IMR-90 (cell line): ENCODE data around the gene SPRED2. TPM values are rescaled to one million over a fixed set of nuclear protein-coding genes. Genes with fewer than 3 reads are reported as not detected.

Experiments used
- ATAC-seq: fragments of 200-7000 bp; cut with Tn5 transposase; 2 replicates; pipeline ENCODE4 v1.9.1; 2020; ENCODE audit warnings: low read depth, mild to moderate bottlenecking, moderate library complexity
- BruUV-seq: library from RNA; stranded (reverse); fragments of 400-500 nt; replicated peaks from 2 replicates; lab custom pipeline; 2021; lab: Mats Ljungman, UMichigan
- CTCF ChIA-PET: fragments of 300-600 bp; formaldehyde crosslinking; extraction: SDS; loops from one replicate; lab custom pipeline; 2021; ENCODE audit warnings: antibody characterized with exemption; lab: Yijun Ruan, JAX
- POLR2A ChIA-PET: fragments of 300-600 bp; sonication (Branson Sonifier 250); formaldehyde crosslinking; loops from one replicate; lab custom pipeline; 2022; ENCODE audit warnings: antibody characterized with exemption; ENCODE audit not compliant: unreplicated experiment; lab: Charles Lee
- DNase-seq: peaks from one replicate; pipeline ENCODE4 v3.0.0; 2013
- H2AFZ ChIP-seq: replicated peaks from 2 replicates; pipeline ENCODE3; 2013; ENCODE audit warnings: low read length, mild to moderate bottlenecking; ENCODE audit not compliant: poor library complexity
- H2AK5ac ChIP-seq: 2 replicates; pipeline ENCODE4 v1.6.1; 2013; ENCODE audit warnings: low read depth, low read length, inconsistent platforms
- H2AK9ac ChIP-seq: replicated peaks from 2 replicates; pipeline ENCODE3; 2013; ENCODE audit warnings: mild to moderate bottlenecking, low read depth, low read length, moderate library complexity; ENCODE audit not compliant: poor library complexity
- H2BK120ac ChIP-seq: 2 replicates; pipeline ENCODE4 v1.6.1; 2013; ENCODE audit warnings: low read depth, low read length, inconsistent platforms
- H2BK15ac ChIP-seq: 3 replicates; pipeline ENCODE4 v1.6.1; 2013; ENCODE audit warnings: low read depth, low read length, inconsistent platforms
- H2BK20ac ChIP-seq: 2 replicates; pipeline ENCODE4 v1.6.1; 2013; ENCODE audit warnings: low read depth, mild to moderate bottlenecking, inconsistent platforms, low read length, moderate library complexity
- H2BK5ac ChIP-seq: 2 replicates; pipeline ENCODE4 v1.6.1; 2013; ENCODE audit warnings: mild to moderate bottlenecking, low read depth, low read length, inconsistent platforms; ENCODE audit not compliant: poor library complexity, severe bottlenecking
- H3K14ac ChIP-seq: replicated peaks from 2 replicates; pipeline ENCODE4 v1.6.1; 2013; ENCODE audit warnings: low read depth, low read length, inconsistent platforms
- H3K18ac ChIP-seq: 2 replicates; pipeline ENCODE4 v1.6.1; 2013; ENCODE audit warnings: low read depth, low read length, control low read depth
- H3K23ac ChIP-seq: 2 replicates; pipeline ENCODE4 v1.6.1; 2013; ENCODE audit warnings: low read depth, low read length, inconsistent platforms
- H3K27ac ChIP-seq: 2 replicates; pipeline ENCODE4 v1.5.1; 2013; ENCODE audit warnings: mild to moderate bottlenecking, control low read depth, low read length; ENCODE audit not compliant: insufficient read depth
- H3K27me3 ChIP-seq: 2 replicates; pipeline ENCODE4 v1.6.1; 2013; ENCODE audit warnings: low read length; ENCODE audit not compliant: control insufficient read depth, insufficient read depth
- H3K36me3 ChIP-seq: 2 replicates; pipeline ENCODE4 v1.6.1; 2013; ENCODE audit warnings: low read length, mixed read lengths; ENCODE audit not compliant: control insufficient read depth, insufficient read depth
- H3K4ac ChIP-seq: 2 replicates; pipeline ENCODE4 v1.6.1; 2013; ENCODE audit warnings: low read depth, low read length, inconsistent platforms
- H3K4me1 ChIP-seq: 2 replicates; pipeline ENCODE4 v1.6.1; 2013; ENCODE audit warnings: low read length, mixed read lengths; ENCODE audit not compliant: control insufficient read depth, insufficient read depth
- H3K4me2 ChIP-seq: 2 replicates; pipeline ENCODE4 v1.6.1; 2013; ENCODE audit warnings: low read depth, mild to moderate bottlenecking, control low read depth, low read length, moderate library complexity
- H3K4me3 ChIP-seq: 2 replicates; pipeline ENCODE4 v1.5.1; 2013; ENCODE audit warnings: low read depth, mild to moderate bottlenecking, control low read depth, low read length, moderate library complexity; ENCODE audit not compliant: insufficient read depth
- H3K56ac ChIP-seq: 2 replicates; pipeline ENCODE4 v1.6.1; 2013; ENCODE audit warnings: low read length, inconsistent platforms; ENCODE audit not compliant: insufficient read depth; ENCODE audit errors: extremely low read depth
- H3K79me1 ChIP-seq, 2 experiments: 2 replicates each; pipeline ENCODE4 v1.6.1; 2013; ENCODE audit warnings: low read length in 2 of 2, inconsistent platforms in 1 of 2, low read depth in 1 of 2
- H3K9ac ChIP-seq: 2 replicates; pipeline ENCODE4 v1.6.1; 2013; ENCODE audit warnings: low read depth, low read length, control low read depth
- H3K9me1 ChIP-seq: 2 replicates; pipeline ENCODE4 v1.6.1; 2013; ENCODE audit warnings: low read length, inconsistent platforms; ENCODE audit not compliant: insufficient read depth
- H3K9me3 ChIP-seq: 2 replicates; pipeline ENCODE4 v1.6.1; 2013; ENCODE audit warnings: low read length; ENCODE audit not compliant: control insufficient read depth, insufficient read depth
- H4K20me1 ChIP-seq: 2 replicates; pipeline ENCODE4 v1.6.1; 2013; ENCODE audit warnings: low read length, inconsistent platforms; ENCODE audit not compliant: insufficient read depth
- H4K5ac ChIP-seq: 2 replicates; pipeline ENCODE4 v1.6.1; 2013; ENCODE audit warnings: mild to moderate bottlenecking, low read depth, low read length, control low read depth
- H4K8ac ChIP-seq, 2 experiments: 2 replicates each; pipeline ENCODE4 v1.6.1; 2013; ENCODE audit warnings: low read depth in 2 of 2, low read length in 2 of 2, control low read depth in 1 of 2, inconsistent platforms in 1 of 2
- H4K91ac ChIP-seq: 2 replicates; pipeline ENCODE4 v1.6.1; 2013; ENCODE audit warnings: low read depth, low read length, inconsistent platforms; ENCODE audit not compliant: insufficient read depth
- CEBPB ChIP-seq: IDR thresholded peaks from 2 replicates; pipeline ENCODE4 v1.6.1; 2012; ENCODE audit warnings: low read depth, low read length, improper control_type of control experiment
- CTCF ChIP-seq: conservative IDR thresholded peaks from 2 replicates; pipeline ENCODE4 v1.5.1; 2012; ENCODE audit warnings: mild to moderate bottlenecking, low read depth, low read length, improper control_type of control experiment
- MAFK ChIP-seq: IDR thresholded peaks from 2 replicates; pipeline ENCODE4 v1.6.1; 2012; ENCODE audit warnings: low read depth, low read length, improper control_type of control experiment
- MAZ ChIP-seq: IDR thresholded peaks from 2 replicates; pipeline ENCODE4 v1.6.1; 2012; ENCODE audit warnings: low read depth, mild to moderate bottlenecking, low read length, improper control_type of control experiment, moderate library complexity, borderline replicate concordance
- MXI1 ChIP-seq: IDR thresholded peaks from 2 replicates; pipeline ENCODE4 v1.6.1; 2012; ENCODE audit warnings: low read depth, mild to moderate bottlenecking, low read length, moderate library complexity, borderline replicate concordance
- NFE2L2 ChIP-seq: fragments of 150-350 bp; IDR thresholded peaks from 2 replicates; pipeline ENCODE4 v1.6.1; 2016; ENCODE audit warnings: low read depth, mild to moderate bottlenecking, low read length
- RFX5 ChIP-seq: IDR thresholded peaks from 2 replicates; pipeline ENCODE4 v1.8.0; 2012; ENCODE audit warnings: low read depth, mild to moderate bottlenecking, low read length, moderate library complexity
- WGBS, 2 experiments: methylation state at CpG; one replicate each; pipeline versions ENCODE4 v1.1.5 to v1.1.7; 2013; ENCODE audit warnings: missing lambda C conversion rate in 2 of 2; ENCODE audit not compliant: insufficient read length in 1 of 2; ENCODE audit errors: extremely low coverage in 2 of 2; 5-methylcytosine and 5-hydroxymethylcytosine counted together
- dilution Hi-C: fragments of 300-500 bp; cut with HindIII; formaldehyde crosslinking; loops from one replicate; pipeline ENCODE4 v1.14.3; 2018; ENCODE audit warnings: low sequenced_read_pairs; ENCODE audit not compliant: unreplicated experiment
- in situ Hi-C: fragments of 300-500 bp; cut with MboI; formaldehyde crosslinking; loops from 3 replicates; pipeline ENCODE4 v1.14.3; 2019; ENCODE audit warnings: low sequenced_read_pairs, inconsistent platforms, mixed read lengths
- intact Hi-C: fragments of 100-400 bp; cut with micrococcal nuclease; formaldehyde crosslinking; loops from 2 replicates; pipeline ENCODE4 v1.10.0; 2022
- polyA plus RNA-seq, 3 experiments: library from polyadenylated mRNA; depleted of rRNA; stranded (reverse); fragments of >200 nt; gene quantifications; 2 replicates each; pipeline ENCODE4 v1.2.3, GENCODE V29; 2012; ENCODE audit warnings: low replicate concordance in 1 of 3
- total RNA-seq: library from RNA; depleted of rRNA; stranded (reverse); fragments of >200 nt; gene quantifications from 2 replicates; pipeline ENCODE4 v1.2.3, GENCODE V29; 2012
- TF ChIP-seq, protein P1 (sequence below): fragments of 150-350 bp; IDR thresholded peaks from 2 replicates; pipeline ENCODE4 v1.6.1; 2016; ENCODE audit warnings: low read depth, mild to moderate bottlenecking, low read length, moderate library complexity, borderline replicate concordance
- TF ChIP-seq, protein P2 (sequence below): fragments of 150-350 bp; IDR thresholded peaks from 2 replicates; pipeline ENCODE4 v1.6.1; 2017; ENCODE audit warnings: mild to moderate bottlenecking, antibody characterized with exemption, low read length, low read depth

SPRED2 gene
- total and polyA plus RNA-seq, 2 of the 4 experiments (the other 2 are of a cell fraction) = 4.8 to 18.7 TPM

DNA sequence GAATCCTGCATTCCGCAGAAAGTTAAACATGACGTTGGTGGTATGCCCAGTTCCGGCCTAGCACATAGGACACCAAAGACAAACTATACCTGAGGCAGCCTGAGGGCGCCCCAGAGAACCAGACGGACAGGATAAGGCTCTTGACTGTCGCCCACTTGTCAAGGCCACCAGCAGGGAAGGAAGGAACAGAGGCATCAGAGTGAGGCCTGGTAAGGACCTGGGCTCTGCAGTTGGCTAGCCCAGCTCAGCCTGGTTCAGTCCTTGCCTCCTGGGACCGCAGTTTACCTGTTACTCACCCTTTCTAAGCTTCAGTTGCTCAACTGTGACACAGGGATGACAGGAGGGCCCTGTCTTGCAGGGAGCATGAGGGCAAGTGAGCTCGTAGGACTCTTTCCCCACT, 122.7 kb downstream of the SPRED2 start:
- H3K9me3 ChIP-seq = no peaks in the 10 kb centered on the region
- H3K27me3 ChIP-seq = no peaks in the 10 kb centered on the region
- ChIA-PET POLR2A (no interaction called here), CTCF (no interaction called here)
- no peak overlapping the region for H3K4me3 ChIP-seq
- no peak overlapping the region for H3K14ac ChIP-seq
- 92% methylated on average over 5 of the region's 8 CpGs; no CpG with 5 or more reads in 1 of the 2 experiments for WGBS, 2 experiments
- no peak overlapping the region for H3K56ac ChIP-seq
- H2AK9ac ChIP-seq = no peak overlapping the region
- H3K9ac ChIP-seq = no peak overlapping the region
- no TSS peak for BruUV-seq
- no peak overlapping the region for H2AFZ ChIP-seq
- H3K18ac ChIP-seq = no peak overlapping the region
- H3K79me1 ChIP-seq = peaks cover 8 to 26% of the 10 kb centered on the region in 2 experiments; a peak in 3 of 4 replicates
- no peak overlapping the region for H4K91ac ChIP-seq
- H2AK5ac ChIP-seq = peak overlapping the region; percentile 30; the same call in 1 of the 2 replicates
- H3K36me3 ChIP-seq = peaks cover 29% of the 10 kb centered on the region
- H3K4me2 ChIP-seq = no peak overlapping the region
- 0 out of 3 replicates have a peak overlapping the region, but pooled peaks have one; percentile 20 for H2BK15ac ChIP-seq
- no peaks in the 10 kb centered on the region for H4K20me1 ChIP-seq
- H4K8ac ChIP-seq = no peak overlapping the region
- no peak overlapping the region for H2BK20ac ChIP-seq
- dilution Hi-C loops = no loop called here
- H4K5ac ChIP-seq = no peak overlapping the region
- no peak overlapping the region for H3K4ac ChIP-seq
- peaks cover under 1% of the 10 kb centered on the region for H3K4me1 ChIP-seq
- TF ChIP-seq, protein P1, sequence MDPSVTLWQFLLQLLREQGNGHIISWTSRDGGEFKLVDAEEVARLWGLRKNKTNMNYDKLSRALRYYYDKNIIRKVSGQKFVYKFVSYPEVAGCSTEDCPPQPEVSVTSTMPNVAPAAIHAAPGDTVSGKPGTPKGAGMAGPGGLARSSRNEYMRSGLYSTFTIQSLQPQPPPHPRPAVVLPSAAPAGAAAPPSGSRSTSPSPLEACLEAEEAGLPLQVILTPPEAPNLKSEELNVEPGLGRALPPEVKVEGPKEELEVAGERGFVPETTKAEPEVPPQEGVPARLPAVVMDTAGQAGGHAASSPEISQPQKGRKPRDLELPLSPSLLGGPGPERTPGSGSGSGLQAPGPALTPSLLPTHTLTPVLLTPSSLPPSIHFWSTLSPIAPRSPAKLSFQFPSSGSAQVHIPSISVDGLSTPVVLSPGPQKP = no peak
- TF ChIP-seq, protein P2, sequence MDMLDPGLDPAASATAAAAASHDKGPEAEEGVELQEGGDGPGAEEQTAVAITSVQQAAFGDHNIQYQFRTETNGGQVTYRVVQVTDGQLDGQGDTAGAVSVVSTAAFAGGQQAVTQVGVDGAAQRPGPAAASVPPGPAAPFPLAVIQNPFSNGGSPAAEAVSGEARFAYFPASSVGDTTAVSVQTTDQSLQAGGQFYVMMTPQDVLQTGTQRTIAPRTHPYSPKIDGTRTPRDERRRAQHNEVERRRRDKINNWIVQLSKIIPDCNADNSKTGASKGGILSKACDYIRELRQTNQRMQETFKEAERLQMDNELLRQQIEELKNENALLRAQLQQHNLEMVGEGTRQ = no peak
- TF ChIP-seq NFE2L2 = no peak
- no peak for TF ChIP-seq MXI1
- no peak for TF ChIP-seq RFX5
- TF ChIP-seq CTCF = no peak
- TF ChIP-seq CEBPB = no peak
- no peak for TF ChIP-seq MAZ
- TF ChIP-seq MAFK = no peak
- H3K23ac ChIP-seq = no peak overlapping the region
- H3K9me1 ChIP-seq = peaks cover 13% of the 10 kb centered on the region
- no peak overlapping the region for H2BK5ac ChIP-seq
- no peak overlapping the region for H2BK120ac ChIP-seq
- in situ Hi-C loops = no loop called here
- ATAC-seq (no peak), DNase-seq (no peak)
- intact Hi-C loops = no loop called here
- H3K27ac ChIP-seq = no peak overlapping the region
